Activated naive CD4-positive, alpha-beta T cell treated with anti-CD3 and anti-CD28 coated beads, Interleukin-2, amount 10 ng/mL, durations not matched to agents 7 days and 5 days (primary cell): Measurements from ENCODE around the gene OTULINL.

Experiments used
- CTCF ChIA-PET: fragments of 350-600 bp; sonication (Branson Sonifier 250); formaldehyde crosslinking; loops from one replicate; lab custom pipeline; 2021; ENCODE audit warnings: antibody characterized with exemption; lab: Charles Lee
- DNase-seq: peaks from one replicate; pipeline ENCODE4 v3.0.0-alpha.2; 2020
- H3K27ac Mint-ChIP-seq: one replicate; pipeline ENCODE4 v1.8.0; 2021; ENCODE audit warnings: mild to moderate bottlenecking, moderate library complexity, mixed read lengths
- H3K27me3 Mint-ChIP-seq: one replicate; pipeline ENCODE4 v1.8.0; 2021; ENCODE audit warnings: mild to moderate bottlenecking, mixed read lengths
- H3K36me3 Mint-ChIP-seq: one replicate; pipeline ENCODE4 v1.8.0; 2021; ENCODE audit warnings: mixed read lengths
- H3K4me1 Mint-ChIP-seq: one replicate; pipeline ENCODE4 v1.8.0; 2021; ENCODE audit warnings: mixed read lengths
- H3K4me3 Mint-ChIP-seq: one replicate; pipeline ENCODE4 v1.8.0; 2021; ENCODE audit warnings: mild to moderate bottlenecking, moderate library complexity, mixed read lengths
- H3K9me3 Mint-ChIP-seq: one replicate; pipeline ENCODE4 v1.8.0; 2021; ENCODE audit warnings: mixed read lengths

The OTULINL gene

DNA sequence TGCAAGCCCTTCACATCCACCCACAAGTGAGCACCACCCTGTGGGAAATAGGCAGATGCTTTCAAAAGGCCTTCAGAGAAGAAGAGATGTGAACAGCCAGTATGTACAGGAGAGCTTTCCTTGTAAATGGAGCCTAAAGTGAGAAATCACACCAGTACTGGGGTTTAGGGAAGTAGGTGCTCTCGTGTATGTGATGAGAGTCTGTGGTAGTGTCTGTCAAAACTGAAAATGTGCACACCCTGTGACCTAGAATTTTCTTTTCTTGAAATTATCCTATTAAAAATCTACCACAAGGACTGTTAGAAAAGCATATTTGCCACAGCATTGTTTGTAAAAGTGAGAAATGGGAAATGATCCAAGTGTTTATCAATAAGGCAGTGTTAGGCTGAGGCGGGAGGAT lies 16.6 kb downstream of the OTULINL start:
- Mint-ChIP-seq H3K4me3 (no peak overlapping the region), H3K36me3 (peaks cover 49% of the 10 kb centered on the region), H3K9me3 (no peaks in the 10 kb centered on the region), H3K4me1 (peaks cover 74% of the 10 kb centered on the region), H3K27me3 (no peaks in the 10 kb centered on the region), H3K27ac (peak overlapping the region; percentile 12)
- CTCF ChIA-PET: no interaction called here
- DNase-seq: no peak

- DNase-seq: no peak
- CTCF ChIA-PET: no interaction called here
- H3K27me3 Mint-ChIP-seq: no peaks in the 10 kb centered on the region
- no peak overlapping the region for H3K4me3 Mint-ChIP-seq
- peaks cover 62% of the 10 kb centered on the region for H3K4me1 Mint-ChIP-seq
- H3K27ac Mint-ChIP-seq: no peak overlapping the region
- no peaks in the 10 kb centered on the region for H3K9me3 Mint-ChIP-seq
- peaks cover 60% of the 10 kb centered on the region for H3K36me3 Mint-ChIP-seq
These were observed 18.0 kb downstream of the OTULINL start for GRCh38 chr5:14599476-14600127.

DNA sequence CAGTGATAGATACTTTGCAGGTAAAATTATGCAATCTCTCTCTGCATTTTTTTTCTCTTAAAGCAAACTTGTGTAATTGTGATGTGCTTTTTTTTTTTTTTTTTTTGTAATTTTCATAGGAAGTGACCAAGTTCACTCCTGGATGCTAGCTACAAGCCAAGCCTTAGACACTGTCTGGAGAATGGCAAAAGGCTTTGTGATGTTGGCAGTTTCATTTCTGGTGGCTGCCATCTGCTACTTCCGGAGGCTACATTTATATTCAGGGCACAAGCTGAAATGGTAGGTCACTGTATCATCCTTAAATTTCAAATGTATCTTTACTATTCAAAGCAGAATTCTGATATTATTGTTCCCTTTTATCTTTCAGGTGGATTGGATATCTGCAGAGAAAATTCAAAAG lies 19.3 kb downstream of the OTULINL start:
- no peaks in the 10 kb centered on the region for H3K27me3 Mint-ChIP-seq
- no peak for DNase-seq
- no peak overlapping the region for H3K4me3 Mint-ChIP-seq
- H3K36me3 Mint-ChIP-seq: peaks cover 68% of the 10 kb centered on the region
- H3K27ac Mint-ChIP-seq: no peak overlapping the region
- peaks cover 51% of the 10 kb centered on the region for H3K4me1 Mint-ChIP-seq
- CTCF ChIA-PET: interaction anchor here (0.7 kb wide), 1 partner anchor 110 kb away, joined by 3 read pairs; no protein-coding TSS in a partner anchor
- peaks cover 3% of the 10 kb centered on the region for H3K9me3 Mint-ChIP-seq

- H3K9me3 Mint-ChIP-seq: peaks cover 4% of the 10 kb centered on the region
- no peaks in the 10 kb centered on the region for H3K27me3 Mint-ChIP-seq
- peaks cover 32% of the 10 kb centered on the region for H3K4me1 Mint-ChIP-seq
- CTCF ChIA-PET: no interaction called here
- no peak for DNase-seq
- H3K36me3 Mint-ChIP-seq: peaks cover 69% of the 10 kb centered on the region
- peak overlapping the region; percentile 11 for H3K27ac Mint-ChIP-seq
- no peak overlapping the region for H3K4me3 Mint-ChIP-seq
These were observed 21.5 kb downstream of the OTULINL start for GRCh38 chr5:14603141-14603540.

DNA sequence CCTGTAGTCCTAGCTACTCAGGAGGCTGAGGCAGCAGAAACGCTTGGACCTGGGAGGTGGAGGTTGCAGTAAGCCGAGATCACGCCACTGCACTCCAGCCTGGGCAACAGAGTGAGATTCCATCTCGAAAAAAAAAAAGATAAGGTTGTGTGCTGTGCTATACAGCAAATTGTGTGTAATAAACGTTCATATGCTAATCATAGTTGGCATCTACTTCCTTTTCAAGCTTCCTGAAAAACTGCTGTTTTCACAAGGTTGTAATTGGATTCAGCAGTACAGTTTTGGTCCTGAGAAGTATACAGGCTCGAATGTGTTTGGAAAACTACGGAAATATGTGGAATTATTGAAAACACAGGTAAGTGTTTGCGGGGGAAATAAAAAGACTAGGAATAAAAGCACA lies 25.5 kb downstream of the OTULINL start:
- CTCF ChIA-PET: no interaction called here
- H3K9me3 Mint-ChIP-seq: peaks cover 4% of the 10 kb centered on the region
- no peak overlapping the region for H3K4me3 Mint-ChIP-seq
- peaks cover 75% of the 10 kb centered on the region for H3K36me3 Mint-ChIP-seq
- no peaks in the 10 kb centered on the region for H3K27me3 Mint-ChIP-seq
- no peak for DNase-seq
- peaks cover 16% of the 10 kb centered on the region for H3K4me1 Mint-ChIP-seq
- no peak overlapping the region for H3K27ac Mint-ChIP-seq

GRCh38 chr5:14608169-14608568 lies 26.6 kb downstream of the OTULINL start:
- Mint-ChIP-seq H3K4me3 (no peak overlapping the region), H3K27ac (no peak overlapping the region), H3K27me3 (no peaks in the 10 kb centered on the region), H3K9me3 (peaks cover 4% of the 10 kb centered on the region), H3K4me1 (peaks cover 9% of the 10 kb centered on the region), H3K36me3 (peaks cover 69% of the 10 kb centered on the region)
- CTCF ChIA-PET: interaction anchor here (1.0 kb wide), 1 partner anchor 40 kb away, joined by 4 read pairs; no protein-coding TSS in a partner anchor
- no peak for DNase-seq

- H3K9me3 Mint-ChIP-seq: no peaks in the 10 kb centered on the region
- H3K27ac Mint-ChIP-seq: no peak overlapping the region
- no peak for DNase-seq
- H3K4me3 Mint-ChIP-seq: no peak overlapping the region
- H3K4me1 Mint-ChIP-seq: peaks cover 4% of the 10 kb centered on the region
- H3K36me3 Mint-ChIP-seq: peaks cover 67% of the 10 kb centered on the region
- no peaks in the 10 kb centered on the region for H3K27me3 Mint-ChIP-seq
- CTCF ChIA-PET: no interaction called here
These were observed 30.1 kb downstream of the OTULINL start for GRCh38 chr5:14611737-14612136.

DNA sequence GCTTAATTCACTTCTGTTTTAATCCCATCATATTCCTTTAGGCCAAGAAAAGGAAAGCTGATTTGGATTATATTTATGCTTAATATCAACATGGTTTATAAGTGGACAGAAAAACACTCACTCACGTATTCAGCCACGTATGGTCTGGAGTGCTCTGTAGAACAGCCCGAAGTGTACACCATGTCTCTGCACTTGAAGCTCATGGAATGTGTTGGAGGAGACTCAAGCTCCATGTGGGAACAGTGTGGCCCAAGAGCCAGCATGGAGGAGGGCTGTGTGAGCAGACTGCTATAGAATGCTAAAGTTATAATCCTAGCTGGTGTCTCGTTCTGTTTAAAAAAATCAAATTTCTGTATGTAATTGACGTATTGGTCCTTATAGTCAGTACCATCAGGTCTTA lies 32.9 kb downstream of the OTULINL start:
- Mint-ChIP-seq H3K4me1 (no peaks in the 10 kb centered on the region), H3K27me3 (no peaks in the 10 kb centered on the region), H3K4me3 (no peak overlapping the region), H3K36me3 (peaks cover 58% of the 10 kb centered on the region), H3K9me3 (no peaks in the 10 kb centered on the region), H3K27ac (no peak overlapping the region)
- DNase-seq: no peak
- CTCF ChIA-PET: interaction anchor here (1.5 kb wide), 1 partner anchor 264 kb away, joined by 3 read pairs; no protein-coding TSS in a partner anchor

DNA sequence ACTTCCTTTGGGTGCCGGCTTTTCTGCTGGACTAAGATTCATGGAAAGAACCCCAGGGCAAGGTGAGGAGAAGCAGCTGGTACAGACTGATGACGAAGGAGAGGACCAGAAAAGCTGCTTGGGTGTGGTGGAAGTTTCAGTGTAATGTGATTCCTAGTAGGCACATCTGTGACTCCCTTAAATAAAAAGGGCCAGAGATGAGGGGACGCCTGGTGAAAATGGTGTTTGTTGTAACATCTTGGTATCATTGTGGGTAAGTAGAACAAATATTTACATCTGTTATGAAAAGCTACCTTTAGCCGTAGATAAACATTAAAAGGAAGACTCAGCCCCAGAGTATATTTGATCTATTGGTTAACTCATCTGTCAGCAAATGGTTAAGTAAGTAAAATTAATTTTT lies 33.8 kb downstream of the OTULINL start:
- Mint-ChIP-seq H3K4me1 (no peaks in the 10 kb centered on the region), H3K27me3 (no peaks in the 10 kb centered on the region), H3K9me3 (peaks cover 3% of the 10 kb centered on the region), H3K27ac (no peak overlapping the region), H3K4me3 (no peak overlapping the region), H3K36me3 (peaks cover 57% of the 10 kb centered on the region)
- CTCF ChIA-PET: no interaction called here
- DNase-seq: no peak

- Mint-ChIP-seq H3K27me3 (no peaks in the 10 kb centered on the region), H3K27ac (no peak overlapping the region), H3K36me3 (peaks cover 55% of the 10 kb centered on the region)
These were observed 35.8 kb downstream of the OTULINL start for GRCh38 chr5:14617441-14617840.

DNA sequence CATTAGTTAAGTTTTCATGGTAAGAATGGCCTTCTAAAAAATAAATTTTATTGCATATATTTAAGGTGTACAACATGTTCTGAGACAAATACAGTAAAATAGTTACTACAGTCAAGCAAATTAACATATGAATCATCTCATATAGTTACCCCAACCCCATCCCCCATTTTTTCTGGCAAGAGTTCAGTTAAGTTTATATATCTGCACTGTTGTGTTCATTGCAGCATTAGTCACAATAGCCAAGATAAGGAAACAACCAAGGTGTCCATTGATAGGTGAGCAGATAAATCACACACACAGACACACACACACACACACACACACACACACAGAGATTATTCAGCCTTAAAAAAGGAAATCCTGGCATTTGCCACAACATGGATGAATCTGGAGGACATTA lies 45.7 kb downstream of the OTULINL start:
- no peaks in the 10 kb centered on the region for H3K27me3 Mint-ChIP-seq
- H3K27ac Mint-ChIP-seq: no peak overlapping the region
- H3K9me3 Mint-ChIP-seq: peaks cover 5% of the 10 kb centered on the region
- DNase-seq: no peak
- H3K4me3 Mint-ChIP-seq: no peak overlapping the region
- H3K4me1 Mint-ChIP-seq: no peaks in the 10 kb centered on the region
- CTCF ChIA-PET: no interaction called here
- H3K36me3 Mint-ChIP-seq: no peaks in the 10 kb centered on the region

More at GRCh38 chr5:14617441-14617840, 35.8 kb downstream of the OTULINL start:
- Mint-ChIP-seq H3K4me1 (no peaks in the 10 kb centered on the region), H3K4me3 (no peak overlapping the region), H3K9me3 (peaks cover 10% of the 10 kb centered on the region)
- DNase-seq: no peak
- CTCF ChIA-PET: no interaction called here

GRCh38 chr5:14628346-14628745 lies 46.8 kb downstream of the OTULINL start:
- H3K27ac Mint-ChIP-seq: no peak overlapping the region
- DNase-seq: peak; percentile 84
- no peaks in the 10 kb centered on the region for H3K4me1 Mint-ChIP-seq
- H3K4me3 Mint-ChIP-seq: no peak overlapping the region
- H3K9me3 Mint-ChIP-seq: peaks cover 5% of the 10 kb centered on the region
- H3K36me3 Mint-ChIP-seq: no peaks in the 10 kb centered on the region
- CTCF ChIA-PET: interaction anchor here (0.6 kb wide), 1 partner anchor 263 kb away, joined by 3 read pairs; no protein-coding TSS in a partner anchor
- no peaks in the 10 kb centered on the region for H3K27me3 Mint-ChIP-seq

DNA sequence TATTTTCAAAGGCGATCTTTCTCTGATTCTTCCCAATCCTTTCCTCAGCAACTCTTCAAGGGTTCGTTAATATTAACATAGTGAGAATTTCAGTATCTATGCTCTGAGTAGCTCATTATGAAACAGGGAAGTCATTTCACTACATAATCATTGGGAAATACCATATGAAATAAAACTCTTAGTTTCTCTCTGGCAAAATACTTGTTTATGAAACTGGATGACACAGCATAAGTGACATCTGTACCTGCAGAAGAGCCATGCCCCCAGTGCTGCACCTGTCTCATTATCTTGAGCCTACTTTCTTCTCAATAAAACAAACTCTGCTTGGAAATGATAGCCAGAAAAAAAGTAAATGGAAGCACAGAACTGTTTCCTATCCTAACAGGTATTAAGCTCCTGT lies 49.1 kb downstream of the OTULINL start:
- no peak overlapping the region for H3K4me3 Mint-ChIP-seq
- DNase-seq: no peak
- no peaks in the 10 kb centered on the region for H3K27me3 Mint-ChIP-seq
- H3K27ac Mint-ChIP-seq: no peak overlapping the region
- H3K4me1 Mint-ChIP-seq: no peaks in the 10 kb centered on the region
- H3K9me3 Mint-ChIP-seq: peaks cover 5% of the 10 kb centered on the region
- H3K36me3 Mint-ChIP-seq: no peaks in the 10 kb centered on the region
- CTCF ChIA-PET: interaction anchor here (0.6 kb wide), 1 partner anchor 212 kb away, joined by 3 read pairs; no protein-coding TSS in a partner anchor

GRCh38 chr5:14635656-14636055 lies 54.1 kb downstream of the OTULINL start:
- Mint-ChIP-seq H3K36me3 (no peaks in the 10 kb centered on the region), H3K27ac (no peak overlapping the region)
- CTCF ChIA-PET: no interaction called here

DNA sequence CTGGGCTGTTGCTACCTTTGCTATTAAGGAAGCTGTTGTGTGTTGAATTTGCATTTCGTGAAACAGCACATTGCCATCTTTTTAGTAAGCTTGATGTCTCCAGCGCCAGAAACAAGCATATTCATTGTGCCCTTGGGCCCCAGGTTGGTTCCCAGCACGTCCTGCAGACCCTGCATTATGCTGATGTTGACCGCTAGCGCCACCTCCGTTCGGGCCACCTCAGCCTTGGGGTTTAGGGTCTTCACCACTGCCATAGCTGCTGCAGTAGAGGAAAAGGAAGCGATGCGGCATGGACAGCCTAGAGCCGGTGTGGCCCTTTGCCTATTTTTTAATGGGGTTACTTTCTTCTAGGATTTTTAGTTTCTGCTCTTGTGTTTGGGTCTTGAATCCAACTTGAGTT lies 59.2 kb downstream of the OTULINL start:
- no peak for DNase-seq
- Mint-ChIP-seq H3K9me3 (no peaks in the 10 kb centered on the region), H3K27me3 (peaks cover 23% of the 10 kb centered on the region), H3K36me3 (no peaks in the 10 kb centered on the region), H3K27ac (no peak overlapping the region), H3K4me3 (no peak overlapping the region), H3K4me1 (no peaks in the 10 kb centered on the region)
- CTCF ChIA-PET: interaction anchor here (1.7 to 1.9 kb wide), 2 partner anchors 284 to 290 kb away, joined by 3 to 7 read pairs; no protein-coding TSS in a partner anchor

More at GRCh38 chr5:14635656-14636055, 54.1 kb downstream of the OTULINL start:
- no peak for DNase-seq
- Mint-ChIP-seq H3K4me1 (no peaks in the 10 kb centered on the region), H3K9me3 (no peaks in the 10 kb centered on the region), H3K27me3 (peaks cover 7% of the 10 kb centered on the region), H3K4me3 (no peak overlapping the region)
